GM19025 (cell line): ENCODE measurements around the gene SEM1.
"Not testable (repeated sequence)": the region's sequence is repeated elsewhere in the genome, so short reads cannot be mapped to it uniquely, and the experiment has no call there.

Source experiments
- ATAC-seq: cut with Tn5 transposase; IDR thresholded peaks from one replicate; pipeline ENCODE4 v1.9.1; 2021; ENCODE audit warnings: mild to moderate bottlenecking, low read depth, moderate library complexity; ENCODE audit not compliant: unreplicated experiment

Gene SEM1

DNA sequence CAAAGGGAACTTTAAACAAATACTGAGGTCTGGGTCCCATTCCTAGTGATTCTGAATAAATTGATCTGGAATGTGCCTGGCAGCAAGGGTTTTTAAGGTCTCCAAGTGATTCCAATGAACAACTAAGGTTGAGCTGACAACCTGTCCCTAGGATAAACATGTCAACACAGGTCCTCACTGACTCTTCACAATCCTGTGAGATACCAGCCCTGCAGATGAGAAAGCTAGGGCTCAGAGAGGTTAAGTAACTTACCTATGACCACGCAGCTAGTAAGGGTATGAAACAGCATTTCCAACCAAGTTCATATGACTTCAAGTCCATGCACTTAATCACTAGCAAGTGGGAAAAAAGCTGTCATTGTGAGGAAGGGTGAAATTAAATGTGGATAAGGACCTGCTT, 44.0 kb downstream of the SEM1 start:
- ATAC-seq, result no peak

DNA sequence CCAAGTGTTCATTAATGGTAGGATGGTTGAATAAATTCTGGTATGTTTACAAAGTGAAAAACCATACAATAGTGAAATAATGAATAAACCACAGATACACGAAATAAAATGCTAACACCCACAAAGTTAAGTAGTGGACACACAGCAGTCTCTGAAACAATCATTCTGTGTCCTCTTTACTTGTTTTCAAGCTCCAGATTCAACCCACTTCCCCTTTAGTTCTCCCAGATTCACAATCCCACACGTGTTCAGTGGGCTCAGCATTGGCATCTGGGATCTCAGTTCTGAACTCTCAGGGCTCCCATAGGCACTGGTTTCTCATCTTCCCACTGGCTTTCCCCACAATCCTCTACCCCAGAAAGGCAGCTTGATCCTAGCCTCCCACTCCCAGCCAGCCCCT, 44.9 kb downstream of the SEM1 start:
- ATAC-seq, result no peak

GRCh38 chr7:96663871-96664445, 45.7 kb downstream of the SEM1 start:
- no peak for ATAC-seq

DNA sequence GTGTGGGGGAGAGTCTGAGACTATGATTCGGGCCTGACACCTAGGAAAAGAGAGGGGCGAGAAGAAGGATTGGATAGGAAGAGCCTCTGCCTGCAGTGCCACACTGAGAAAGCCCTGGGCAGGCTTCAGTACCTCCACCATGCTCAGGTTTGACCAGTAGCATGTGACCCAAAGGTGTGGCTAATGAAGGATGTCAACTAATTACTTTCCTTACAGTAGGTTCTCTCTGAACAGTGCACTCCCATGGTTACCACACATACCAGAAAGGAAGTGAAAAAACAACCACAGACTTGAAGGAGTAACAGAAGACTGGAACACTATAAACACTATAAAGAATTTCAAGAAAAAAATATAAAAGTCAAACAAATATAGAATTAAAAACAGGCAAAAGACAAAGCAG, 46.2 kb downstream of the SEM1 start:
- no peak for ATAC-seq

GRCh38 chr7:96662151-96662550, 47.5 kb downstream of the SEM1 start:
- ATAC-seq, result not testable (repeated sequence)

- no peak for ATAC-seq
Measured at GRCh38 chr7:96658022-96658412, 51.6 kb downstream of the SEM1 start.

DNA sequence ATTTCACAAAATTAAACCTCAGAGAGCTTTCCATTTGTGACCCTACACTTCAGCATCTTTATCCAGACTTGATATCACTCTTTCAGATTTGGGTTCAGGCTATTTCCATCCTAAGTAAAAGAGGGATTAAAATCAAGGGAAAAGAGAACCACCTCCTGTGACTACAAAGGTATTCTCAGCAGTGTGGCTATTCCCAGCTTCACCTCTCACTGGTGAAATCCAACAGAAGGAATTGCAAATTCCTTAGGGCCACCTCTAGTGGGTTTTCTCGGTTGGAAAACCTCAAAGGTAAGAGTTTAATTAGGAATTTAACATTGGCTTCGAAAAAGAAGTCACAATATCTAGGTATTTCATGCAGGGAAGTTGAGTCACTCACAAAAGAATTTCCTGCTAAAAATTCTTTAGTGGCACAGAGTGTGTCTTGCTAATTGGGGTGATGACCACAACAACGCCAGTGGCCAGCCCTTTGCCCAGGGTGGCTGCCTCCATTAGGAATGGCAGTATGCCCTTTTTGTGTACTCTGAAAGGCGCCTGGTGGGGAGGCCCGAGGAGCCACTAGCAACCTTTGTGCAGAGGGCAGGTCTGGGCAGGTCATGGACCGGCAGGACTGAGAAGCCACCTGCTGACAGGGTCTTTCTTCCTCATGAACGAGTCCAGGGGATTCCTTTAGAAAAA, 52.2 kb downstream of the SEM1 start:
- ATAC-seq, result no peak

DNA sequence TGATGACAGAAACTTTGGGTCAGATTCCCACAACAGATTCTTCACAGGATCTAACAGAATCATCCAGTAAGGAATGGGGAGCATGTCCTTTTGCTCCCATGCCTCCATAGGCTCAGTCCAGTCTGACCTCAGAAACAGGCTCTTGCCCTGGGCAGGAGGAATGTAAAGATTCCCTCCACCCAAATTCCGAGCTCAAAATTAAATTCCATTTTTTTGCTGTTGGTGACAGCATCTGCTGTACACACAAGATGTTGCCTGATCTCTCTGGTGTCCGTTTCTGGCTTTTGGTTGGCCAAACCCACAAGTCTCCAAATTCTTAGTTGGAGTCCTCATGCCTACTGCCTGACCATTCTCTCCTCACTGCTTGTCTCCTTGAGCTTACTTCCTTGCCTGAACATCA, 53.7 kb downstream of the SEM1 start:
- no peak for ATAC-seq

GRCh38 chr7:96654630-96655188, 54.9 kb downstream of the SEM1 start:
- ATAC-seq, result no peak

DNA sequence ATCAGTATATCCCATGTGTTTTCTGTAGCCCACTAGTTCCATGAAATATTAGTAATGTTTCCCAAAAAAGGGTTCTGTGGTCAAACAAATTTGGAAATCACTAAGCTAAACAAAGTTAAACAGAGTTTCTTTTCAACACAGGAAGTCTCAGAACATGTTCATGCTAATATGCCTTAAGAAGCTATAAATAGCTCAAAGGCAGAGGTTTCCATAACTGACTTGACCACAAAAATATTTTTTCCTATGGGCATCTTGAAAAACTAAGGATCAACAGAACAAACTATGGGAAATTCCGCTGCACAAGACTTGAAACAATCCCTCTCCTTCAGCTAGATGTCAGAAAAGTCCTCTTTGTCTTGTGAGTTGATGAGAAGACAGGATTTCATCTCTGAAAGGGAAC, 59.7 kb downstream of the SEM1 start:
- ATAC-seq, result no peak

- ATAC-seq, result no peak
Measured at GRCh38 chr7:96648784-96649183, 60.9 kb downstream of the SEM1 start.

- no peak for ATAC-seq
Measured at GRCh38 chr7:96647733-96648132, 61.9 kb downstream of the SEM1 start.

DNA sequence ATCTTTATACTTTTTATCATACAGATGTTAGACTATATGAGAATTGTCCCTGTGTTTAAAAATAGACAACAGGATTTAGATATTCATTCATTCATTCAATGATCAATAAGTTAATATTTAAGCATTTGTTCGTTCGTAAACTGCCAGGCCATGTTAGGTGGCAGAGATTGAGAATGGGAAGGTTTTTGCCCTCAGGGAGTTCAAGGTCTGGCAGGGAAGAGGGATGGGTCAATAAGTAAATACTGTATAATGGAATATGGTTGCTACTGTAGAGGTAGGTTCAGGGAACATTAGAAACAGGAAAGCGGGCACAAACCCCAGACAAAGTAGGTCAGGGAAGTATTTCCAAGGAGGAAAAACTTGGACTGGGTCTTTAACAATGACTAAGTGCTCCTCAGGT, 64.6 kb downstream of the SEM1 start:
- ATAC-seq, result no peak

- ATAC-seq, result not testable (repeated sequence)
Measured at GRCh38 chr7:96643436-96643835, 66.2 kb downstream of the SEM1 start.

GRCh38 chr7:96640054-96640453, 69.6 kb downstream of the SEM1 start:
- no peak for ATAC-seq
